Mesenchymal stem cell (in vitro differentiated cells and primary cell): Measurements from ENCODE around the gene VWA8.

Source experiments
- DNase-seq: peaks from one replicate; pipeline ENCODE4 v3.0.0-alpha.2; 2013
- H2AFZ ChIP-seq: one replicate; pipeline ENCODE4 v1.6.1; 2013; ENCODE audit warnings: low read depth, mild to moderate bottlenecking, control low read depth, inconsistent platforms, low read length, moderate library complexity
- H2AK5ac ChIP-seq: 2 replicates; pipeline ENCODE4 v1.6.1; 2013; ENCODE audit warnings: low read length, moderate library complexity, mild to moderate bottlenecking, inconsistent platforms; ENCODE audit not compliant: severe bottlenecking
- H2BK120ac ChIP-seq: one replicate; pipeline ENCODE4 v1.6.1; 2013; ENCODE audit warnings: low read depth, mild to moderate bottlenecking, inconsistent platforms, low read length, moderate library complexity
- H2BK12ac ChIP-seq, 2 experiments: one replicate each; pipeline ENCODE4 v1.6.1; 2013; ENCODE audit warnings: inconsistent platforms in 2 of 2, low read length in 2 of 2, mild to moderate bottlenecking in 2 of 2, moderate library complexity in 2 of 2, control low read depth in 1 of 2
- H2BK15ac ChIP-seq: one replicate; pipeline ENCODE4 v1.6.1; 2013; ENCODE audit warnings: mild to moderate bottlenecking, low read depth, inconsistent platforms; ENCODE audit not compliant: poor library complexity, severe bottlenecking
- H2BK5ac ChIP-seq: 2 replicates; pipeline ENCODE4 v1.6.1; 2013; ENCODE audit warnings: low read depth, mild to moderate bottlenecking, low read length, control low read depth, inconsistent platforms; ENCODE audit not compliant: poor library complexity, severe bottlenecking
- H3K14ac ChIP-seq, 2 experiments: one replicate each; pipeline ENCODE4 v1.6.1; 2013; ENCODE audit warnings: inconsistent platforms in 2 of 2, low read length in 2 of 2, control low read depth in 1 of 2, mild to moderate bottlenecking in 1 of 2, moderate library complexity in 1 of 2
- H3K18ac ChIP-seq, 2 experiments: one replicate each; pipeline ENCODE4 v1.6.1; 2013; ENCODE audit warnings: inconsistent platforms in 2 of 2, low read length in 2 of 2, control low read depth in 1 of 2, low read depth in 1 of 2, mild to moderate bottlenecking in 1 of 2
- H3K23ac ChIP-seq, 2 experiments: one replicate each; pipeline ENCODE4 v1.6.1; 2013; ENCODE audit warnings: inconsistent platforms in 2 of 2, low read length in 2 of 2, mild to moderate bottlenecking in 2 of 2, moderate library complexity in 2 of 2, control low read depth in 1 of 2
- H3K27ac ChIP-seq: 2 replicates; pipeline ENCODE4 v1.5.1; 2013; ENCODE audit warnings: mild to moderate bottlenecking, moderate library complexity, low read length, control low read depth, inconsistent platforms; ENCODE audit not compliant: poor library complexity, severe bottlenecking
- H3K27me3 ChIP-seq, 2 experiments: 2 replicates each; pipeline versions ENCODE4 v1.6.1 to v1.7.0; 2013; ENCODE audit warnings: low read length in 2 of 2, mild to moderate bottlenecking in 2 of 2, moderate library complexity in 2 of 2, control low read depth in 1 of 2, inconsistent platforms in 1 of 2; ENCODE audit not compliant: control insufficient read depth in 1 of 2, insufficient read depth in 1 of 2
- H3K36me3 ChIP-seq, 2 experiments: 2 replicates each; pipeline versions ENCODE4 v1.6.1 to v1.7.0; 2013; ENCODE audit warnings: low read length in 2 of 2, control low read depth in 1 of 2, inconsistent platforms in 1 of 2, low read depth in 1 of 2, mild to moderate bottlenecking in 1 of 2; ENCODE audit not compliant: insufficient read depth in 2 of 2, control insufficient read depth in 1 of 2
- H3K4ac ChIP-seq, 2 experiments: one replicate each; pipeline ENCODE4 v1.6.1; 2013; ENCODE audit warnings: inconsistent platforms in 2 of 2, low read length in 2 of 2, mild to moderate bottlenecking in 2 of 2, moderate library complexity in 2 of 2, control low read depth in 1 of 2, low read depth in 1 of 2
- H3K4me1 ChIP-seq: 2 replicates; pipeline ENCODE4 v1.6.1; 2013; ENCODE audit warnings: low read depth, low read length, control low read depth; ENCODE audit not compliant: control insufficient read depth, insufficient read depth
- H3K4me2 ChIP-seq: 2 replicates; pipeline ENCODE4 v1.6.1; 2013; ENCODE audit warnings: low read length, mild to moderate bottlenecking, inconsistent platforms; ENCODE audit not compliant: poor library complexity, severe bottlenecking
- H3K4me3 ChIP-seq, 2 experiments: 2 replicates each; pipeline versions ENCODE4 v1.5.1 to v1.7.0; 2013; ENCODE audit warnings: low read length in 2 of 2, mild to moderate bottlenecking in 2 of 2, control low read depth in 1 of 2, low read depth in 1 of 2; ENCODE audit not compliant: insufficient read depth in 1 of 2
- H3K79me1 ChIP-seq: replicated peaks from 2 replicates; pipeline ENCODE4 v1.6.1; 2013; ENCODE audit warnings: mild to moderate bottlenecking, control low read depth, low read length, inconsistent platforms; ENCODE audit not compliant: poor library complexity, severe bottlenecking
- H3K9ac ChIP-seq: 2 replicates; pipeline ENCODE4 v1.7.0; 2013; ENCODE audit warnings: mild to moderate bottlenecking, low read length, moderate library complexity
- H3K9me3 ChIP-seq: 2 replicates; pipeline ENCODE4 v1.7.0; 2013; ENCODE audit warnings: mild to moderate bottlenecking, low read length; ENCODE audit not compliant: control insufficient read depth
- H4K8ac ChIP-seq: one replicate; pipeline ENCODE4 v1.6.1; 2013; ENCODE audit warnings: inconsistent platforms, mild to moderate bottlenecking, low read length, moderate library complexity
- H4K91ac ChIP-seq: one replicate; pipeline ENCODE4 v1.6.1; 2013; ENCODE audit warnings: mild to moderate bottlenecking, low read length, inconsistent platforms
- WGBS: methylation state at CpG from one replicate; pipeline ENCODE4 v1.1.7; 2013; ENCODE audit warnings: mixed read lengths; 5-methylcytosine and 5-hydroxymethylcytosine counted together

VWA8 gene

GRCh38 chr13:41974262-41974900 is 13.5 kb upstream of the VWA8 start:
- 93% methylated on average over 10 of the region's 11 CpGs for WGBS
- H3K9ac ChIP-seq: no peak overlapping the region
- H3K14ac ChIP-seq: no peak overlapping the region
- H3K18ac ChIP-seq: no peak overlapping the region
- no peaks in the 10 kb centered on the region for H3K9me3 ChIP-seq
- no peak overlapping the region for H3K4ac ChIP-seq
- H3K23ac ChIP-seq: no peak overlapping the region
- no peak overlapping the region for H3K4me3 ChIP-seq
- no peak overlapping the region for H2BK15ac ChIP-seq
- no peaks in the 10 kb centered on the region for H3K79me1 ChIP-seq
- no peak for DNase-seq
- no peak overlapping the region for H3K27ac ChIP-seq
- H2AK5ac ChIP-seq: no peak overlapping the region
- no peaks in the 10 kb centered on the region for H3K4me1 ChIP-seq
- H2BK12ac ChIP-seq: no peak overlapping the region
- no peak overlapping the region for H2AFZ ChIP-seq
- no peak overlapping the region for H3K4me2 ChIP-seq
- no peaks in the 10 kb centered on the region for H3K36me3 ChIP-seq
- no peak overlapping the region for H2BK120ac ChIP-seq
- H3K27me3 ChIP-seq: no peaks in the 10 kb centered on the region
- no peak overlapping the region for H4K91ac ChIP-seq
- H2BK5ac ChIP-seq: no peak overlapping the region
- no peak overlapping the region for H4K8ac ChIP-seq

- Histone ChIP-seq H2AK5ac (no peak overlapping the region), H3K36me3 (no peaks in the 10 kb centered on the region), H3K18ac (no peak overlapping the region), H2BK15ac (no peak overlapping the region), H3K27me3 (no peaks in the 10 kb centered on the region), H3K23ac (no peak overlapping the region), H2BK12ac (no peak overlapping the region), H3K4me1 (no peaks in the 10 kb centered on the region), H3K4me2 (no peak overlapping the region), H2BK120ac (no peak overlapping the region), H3K4ac (no peak overlapping the region), H2AFZ (peak overlapping the region; percentile 32), H3K79me1 (no peaks in the 10 kb centered on the region), H3K27ac (no peak overlapping the region), H2BK5ac (no peak overlapping the region), H3K9me3 (peaks cover 3% of the 10 kb centered on the region), H3K4me3 (no peak overlapping the region), H4K91ac (no peak overlapping the region), H3K14ac (no peak overlapping the region), H3K9ac (no peak overlapping the region), H4K8ac (no peak overlapping the region)
- 72% methylated on average over 6 of the region's 7 CpGs for WGBS
- no peak for DNase-seq
These were observed 12.4 kb upstream of the VWA8 start for GRCh38 chr13:41973247-41973741.

- Histone ChIP-seq H2AK5ac (no peak overlapping the region), H2BK12ac (no peak overlapping the region), H3K79me1 (no peaks in the 10 kb centered on the region), H2AFZ (no peak overlapping the region), H2BK15ac (no peak overlapping the region), H3K9ac (no peak overlapping the region), H2BK5ac (no peak overlapping the region), H3K27ac (no peak overlapping the region), H3K9me3 (peaks cover 3% of the 10 kb centered on the region), H3K4me2 (no peak overlapping the region), H3K4me1 (no peaks in the 10 kb centered on the region), H4K91ac (no peak overlapping the region), H3K27me3 (no peaks in the 10 kb centered on the region), H4K8ac (no peak overlapping the region), H3K36me3 (no peaks in the 10 kb centered on the region), H3K23ac (no peak overlapping the region), H3K4me3 (no peak overlapping the region), H3K4ac (no peak overlapping the region), H3K18ac (no peak overlapping the region), H3K14ac (no peak overlapping the region), H2BK120ac (no peak overlapping the region)
- no peak for DNase-seq
- 92% methylated on average over 5 of the region's 5 CpGs for WGBS
These were observed 10.9 kb upstream of the VWA8 start for GRCh38 chr13:41971848-41972247.

GRCh38 chr13:41970918-41971317 is 10.0 kb upstream of the VWA8 start:
- H3K27ac ChIP-seq: no peak overlapping the region
- no peak overlapping the region for H3K14ac ChIP-seq
- no peaks in the 10 kb centered on the region for H3K36me3 ChIP-seq
- no peak overlapping the region for H2BK5ac ChIP-seq
- H3K79me1 ChIP-seq: no peaks in the 10 kb centered on the region
- H3K9ac ChIP-seq: no peak overlapping the region
- H3K9me3 ChIP-seq: peaks cover 3% of the 10 kb centered on the region
- no peak for DNase-seq
- no peaks in the 10 kb centered on the region for H3K27me3 ChIP-seq
- H3K18ac ChIP-seq: no peak overlapping the region
- no peak overlapping the region for H3K4ac ChIP-seq
- no peak overlapping the region for H3K23ac ChIP-seq
- no peak overlapping the region for H4K8ac ChIP-seq
- no peak overlapping the region for H2AFZ ChIP-seq
- no peaks in the 10 kb centered on the region for H3K4me1 ChIP-seq
- H2BK15ac ChIP-seq: peak overlapping the region; percentile 68
- 75% methylated on average over 2 of the region's 2 CpGs for WGBS
- H3K4me3 ChIP-seq: no peak overlapping the region
- no peak overlapping the region for H3K4me2 ChIP-seq
- no peak overlapping the region for H2BK120ac ChIP-seq
- H2AK5ac ChIP-seq: no peak overlapping the region
- H4K91ac ChIP-seq: no peak overlapping the region
- no peak overlapping the region for H2BK12ac ChIP-seq
